ENCODE results near the gene MRPL41.

GRCh38 chr9:137570566-137570965 is 18.9 kb downstream of the MRPL41 start:
- TF ChIP-seq CTCF (IDR thresholded peaks at IDR 0.05) (no peak), POLR2AphosphoS5 (IDR thresholded peaks at IDR 0.05) (no peak), POLR2A (IDR thresholded peaks at IDR 0.05) (no peak), EP300 (IDR thresholded peaks at IDR 0.05) (no peak)

Measured in suprapubic skin (tissue), 4 donors.